HG02678 (cell line): ENCODE measurements around the gene PTPRJ.

Experiments
- ATAC-seq: cut with Tn5 transposase; IDR thresholded peaks from one replicate; pipeline ENCODE4 v1.9.1; 2021; ENCODE audit warnings: mild to moderate bottlenecking, moderate library complexity; ENCODE audit not compliant: unreplicated experiment

The PTPRJ gene

DNA sequence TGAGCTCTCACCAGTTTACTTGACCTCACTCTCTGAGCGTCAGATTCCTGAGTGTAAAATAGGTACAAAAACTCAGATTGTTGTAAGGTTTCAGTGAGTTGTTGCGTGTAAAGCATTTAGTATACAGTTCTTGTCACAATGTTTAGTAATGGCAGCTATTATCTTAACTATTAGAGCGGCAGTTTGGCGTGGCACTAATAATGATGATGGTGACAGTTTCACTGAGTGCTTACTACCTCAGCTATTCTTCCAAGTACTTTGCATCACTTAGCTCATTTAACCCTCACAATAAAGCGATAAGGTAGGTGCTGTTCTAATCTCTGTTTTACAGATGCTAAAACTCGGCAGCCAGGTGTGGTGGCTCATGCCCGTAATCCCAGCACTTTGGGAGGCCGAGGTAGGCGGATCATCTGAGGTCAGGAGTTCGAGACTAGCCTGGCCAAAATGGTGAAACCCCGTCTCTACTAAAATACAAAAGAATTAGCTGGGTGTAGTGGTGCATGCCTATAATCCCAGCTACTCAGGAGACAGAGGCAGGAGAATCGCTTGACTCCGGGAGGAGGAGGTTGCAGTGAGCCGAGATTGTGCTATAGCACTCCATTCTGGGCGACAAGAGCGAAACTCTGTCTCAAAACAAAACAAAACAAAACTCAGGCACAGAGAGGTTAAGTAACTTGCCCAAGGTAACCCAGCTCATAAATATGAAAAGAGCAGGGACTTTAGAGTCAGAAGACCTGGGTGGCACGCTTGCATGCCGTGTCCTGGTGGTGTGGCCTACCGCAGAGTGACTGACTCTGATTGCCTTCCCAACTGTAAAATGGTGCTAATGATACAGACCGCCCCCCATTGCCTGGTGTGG, 76.2 kb downstream of the PTPRJ start:
- no peak for ATAC-seq

DNA sequence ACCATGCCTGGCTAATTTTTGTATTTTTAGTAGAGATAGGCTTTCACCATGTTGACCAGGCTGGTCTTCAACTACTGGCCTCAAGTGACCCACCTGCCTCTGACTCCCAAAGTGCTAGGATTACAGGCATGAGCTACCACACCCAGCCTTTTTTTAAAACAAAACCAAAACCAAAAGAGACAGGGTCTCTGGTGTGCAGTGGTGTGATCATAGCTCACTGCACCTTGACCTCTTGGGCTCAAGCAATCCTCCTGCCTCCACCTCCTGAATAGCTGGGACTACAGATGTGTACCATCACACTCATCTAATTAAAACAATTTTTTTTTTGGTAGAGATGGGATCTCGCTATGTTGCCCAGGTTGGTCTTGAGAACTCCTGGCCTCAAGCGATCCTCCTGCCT, 77.7 kb downstream of the PTPRJ start:
- ATAC-seq = no peak

GRCh38 chr11:48058788-48059187, 78.4 kb downstream of the PTPRJ start:
- ATAC-seq = no peak

GRCh38 chr11:48062649-48063048, 82.3 kb downstream of the PTPRJ start:
- ATAC-seq = no peak

DNA sequence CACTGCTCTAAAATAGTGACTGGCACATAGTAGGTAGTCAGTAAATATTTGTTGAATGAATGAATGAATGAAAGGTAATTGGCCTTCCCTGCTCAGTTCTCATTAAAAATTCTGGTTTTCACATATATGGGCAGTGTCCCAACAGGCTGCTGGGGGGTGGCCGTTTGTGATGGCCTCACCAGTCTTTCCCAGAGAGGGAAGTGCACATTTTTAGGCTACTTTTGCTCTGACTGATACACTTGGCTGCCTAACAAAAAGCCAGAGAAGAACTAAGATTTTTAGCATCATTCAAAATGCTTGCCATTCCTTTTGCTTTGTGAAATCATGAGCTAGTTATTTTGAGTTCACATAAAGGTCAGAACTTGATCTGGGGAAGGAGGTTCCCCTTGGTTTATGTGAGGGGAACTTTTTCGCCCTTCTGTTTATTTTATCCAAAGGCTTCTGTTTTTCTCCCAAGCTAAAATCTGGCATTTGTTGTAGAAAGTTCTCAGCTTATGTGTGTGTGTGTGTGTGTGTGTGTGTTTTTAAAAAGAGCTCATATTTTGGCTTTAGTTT, 83.1 kb downstream of the PTPRJ start:
- no peak for ATAC-seq

GRCh38 chr11:48064306-48064705, 83.9 kb downstream of the PTPRJ start:
- no peak for ATAC-seq

GRCh38 chr11:48066881-48067800, 86.8 kb downstream of the PTPRJ start:
- ATAC-seq = no peak

DNA sequence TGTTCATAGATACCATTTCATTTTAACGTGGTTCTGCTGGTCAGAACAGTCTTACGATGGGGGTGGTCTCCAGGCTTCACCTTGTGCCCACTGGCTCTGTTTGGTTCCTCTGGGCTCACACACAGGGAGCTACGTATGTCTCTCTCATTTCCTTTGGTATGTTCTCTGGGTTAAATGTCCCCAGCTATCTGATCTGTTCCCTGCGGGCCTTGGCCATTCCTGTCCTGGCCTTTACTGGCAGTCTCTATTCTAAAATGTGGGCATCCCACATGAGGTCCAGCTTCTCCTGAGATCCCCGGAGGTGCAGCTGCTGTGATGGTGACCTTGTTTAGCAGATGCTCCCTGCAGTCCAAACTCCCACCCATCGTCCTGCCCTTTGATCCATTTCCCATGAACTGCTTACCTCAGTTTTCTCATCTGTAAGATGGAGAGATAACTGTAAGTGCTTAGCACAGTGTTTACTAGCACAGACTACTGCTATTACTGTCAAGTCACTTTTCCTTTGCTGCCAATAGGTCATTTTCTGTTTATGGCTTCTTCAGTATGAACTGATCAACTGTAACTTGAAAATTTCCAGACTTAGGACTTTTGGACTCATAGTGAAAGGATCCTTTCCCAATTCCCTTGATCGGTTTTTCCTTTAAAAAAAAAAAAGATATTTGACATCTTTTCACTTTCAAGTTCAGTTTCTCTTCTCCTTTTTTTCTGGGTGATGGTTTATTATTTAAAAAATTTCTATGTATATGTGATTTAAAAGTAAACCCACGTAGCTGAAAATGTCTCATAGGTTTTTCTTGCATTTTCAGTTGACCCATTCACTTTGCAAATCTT, 92.9 kb downstream of the PTPRJ start:
- ATAC-seq = no peak

DNA sequence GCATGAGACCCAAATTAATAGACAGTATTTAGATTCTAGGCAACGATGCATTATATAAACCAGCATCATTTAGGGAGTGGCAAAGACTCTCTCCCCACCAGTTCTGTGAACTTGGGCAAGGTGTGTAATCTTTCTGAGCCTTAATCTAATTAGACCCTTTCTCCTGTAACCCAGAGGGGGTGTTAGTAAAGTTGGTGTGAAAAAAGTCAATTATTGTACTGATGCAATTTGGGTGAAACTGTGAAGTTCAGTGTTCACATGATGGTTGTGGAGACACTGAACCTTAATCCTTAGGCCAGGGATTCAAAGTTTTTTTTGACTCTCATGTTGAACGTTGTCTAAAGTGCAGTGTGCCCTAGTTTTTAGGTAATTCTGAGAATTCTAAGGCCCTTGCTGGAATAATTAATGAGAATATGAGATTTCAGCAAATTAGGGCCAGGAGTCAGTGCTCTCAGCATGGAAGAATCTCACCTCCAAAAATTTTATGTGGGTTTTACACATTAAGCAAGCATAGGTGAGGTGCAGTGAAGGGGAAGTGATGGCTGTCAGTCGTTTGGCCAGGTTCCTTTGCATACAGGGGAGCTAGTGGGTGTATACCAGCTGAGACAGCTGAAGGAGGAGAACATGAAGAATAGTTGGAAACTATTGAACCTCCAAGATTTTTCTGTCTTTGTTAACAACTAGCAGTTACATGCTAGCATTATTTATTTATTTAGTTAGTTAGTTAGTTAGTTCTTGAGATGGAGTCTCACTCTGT, 94.2 kb downstream of the PTPRJ start:
- ATAC-seq = peak; percentile 56

DNA sequence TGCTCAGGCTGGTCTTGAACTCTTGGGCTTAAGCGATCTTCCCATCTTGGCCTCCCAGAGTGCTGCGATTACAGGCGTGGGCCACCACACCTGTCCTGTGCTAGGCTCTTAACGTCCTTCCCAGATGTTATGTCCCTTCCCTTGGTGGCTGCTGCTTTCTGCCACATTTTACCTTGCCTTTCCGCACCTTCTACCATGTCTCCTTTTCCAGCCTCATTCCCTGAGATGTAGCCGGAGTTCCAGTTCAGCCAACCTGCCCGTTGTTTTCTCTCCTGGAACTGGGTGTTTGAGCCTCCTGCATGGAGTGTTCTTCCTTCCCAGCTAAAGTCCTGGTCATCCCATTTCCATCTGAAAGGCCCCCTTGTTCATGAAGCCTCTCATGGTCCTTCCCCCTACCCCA, 95.3 kb downstream of the PTPRJ start:
- ATAC-seq = no peak

GRCh38 chr11:48077251-48077650, 96.9 kb downstream of the PTPRJ start:
- ATAC-seq = no peak

GRCh38 chr11:48078689-48079088, 98.3 kb downstream of the PTPRJ start:
- ATAC-seq = no peak

GRCh38 chr11:48079596-48079995, 99.2 kb downstream of the PTPRJ start:
- ATAC-seq = no peak

GRCh38 chr11:48080301-48080861, 100.0 kb downstream of the PTPRJ start:
- no peak for ATAC-seq

DNA sequence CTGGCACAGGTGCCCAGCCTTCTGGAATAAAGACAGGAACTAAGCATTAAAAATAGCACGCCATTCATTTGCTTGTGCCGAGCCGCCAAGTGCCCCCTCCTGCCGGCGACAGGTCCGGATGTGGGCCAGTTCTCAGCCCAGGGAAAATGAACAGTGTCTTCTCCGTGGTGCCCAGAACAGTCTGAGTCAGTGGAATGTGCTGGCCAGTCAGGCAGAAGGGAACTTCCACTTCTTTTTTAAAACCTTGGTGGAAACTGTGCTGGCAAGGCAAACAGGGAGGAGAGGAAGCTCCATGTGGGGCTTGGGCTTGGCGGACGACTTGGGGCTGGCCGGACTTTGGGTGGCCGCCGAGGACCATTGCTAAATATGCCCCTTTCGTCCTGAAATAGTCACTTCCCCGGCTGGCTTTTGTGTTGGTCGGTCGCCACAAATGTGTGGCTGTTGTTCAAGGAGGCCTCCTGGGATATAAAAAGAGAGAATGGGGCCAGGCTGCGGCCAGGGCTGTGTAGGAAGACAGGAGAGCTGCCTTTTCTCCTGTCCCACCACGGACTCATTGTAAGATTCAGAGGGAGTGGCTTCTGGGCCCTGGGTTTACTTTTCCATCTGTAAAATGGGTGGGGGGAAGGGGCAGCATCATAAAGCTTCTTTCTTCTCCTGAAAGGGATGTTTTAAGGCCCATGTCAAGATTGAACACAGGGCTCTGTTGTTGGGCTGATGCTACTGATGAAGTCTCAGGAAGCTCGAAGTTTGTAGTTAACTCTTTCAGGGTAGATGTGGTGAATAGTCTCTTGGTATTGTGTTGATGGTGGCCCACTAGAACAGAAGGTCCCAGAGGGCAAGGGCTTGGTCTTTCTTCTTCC, 101.0 kb downstream of the PTPRJ start:
- no peak for ATAC-seq

- ATAC-seq = no peak
Measured at GRCh38 chr11:48082771-48083170, 102.4 kb downstream of the PTPRJ start.

GRCh38 chr11:48083421-48083820, 103.1 kb downstream of the PTPRJ start:
- ATAC-seq = no peak

DNA sequence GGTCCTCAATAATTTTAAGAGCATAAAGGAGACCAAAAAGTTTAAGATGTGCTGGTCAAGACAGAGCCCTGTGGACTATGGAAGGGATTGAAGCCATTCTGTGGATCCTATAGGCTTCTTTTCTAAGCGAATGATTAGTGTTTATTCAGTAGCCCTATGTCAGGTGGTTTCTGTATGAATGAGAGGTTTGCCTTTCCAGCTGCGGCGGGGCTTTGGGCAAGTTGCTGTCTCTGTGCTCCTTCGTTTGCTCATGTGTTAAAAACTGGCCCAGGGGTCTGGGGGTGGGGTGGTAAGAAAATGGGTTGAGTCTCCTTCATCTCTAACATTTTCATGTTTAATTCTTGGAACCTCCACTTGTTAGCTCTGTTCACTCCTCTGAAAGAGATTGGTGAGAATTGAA, 105.3 kb downstream of the PTPRJ start:
- ATAC-seq = no peak

- no peak for ATAC-seq
Measured at GRCh38 chr11:48087422-48087821, 107.1 kb downstream of the PTPRJ start.
